GM21786 (cell line): Measurements from ENCODE around the gene ELP1.
"Not testable (repeated sequence)": the region's sequence is repeated elsewhere in the genome, so short reads cannot be mapped to it uniquely, and the experiment has no call there.

ENCODE experiments used
- ATAC-seq: cut with Tn5 transposase; IDR thresholded peaks from one replicate; pipeline ENCODE4 v1.9.1; 2021; ENCODE audit not compliant: unreplicated experiment

ELP1 gene, protein sequence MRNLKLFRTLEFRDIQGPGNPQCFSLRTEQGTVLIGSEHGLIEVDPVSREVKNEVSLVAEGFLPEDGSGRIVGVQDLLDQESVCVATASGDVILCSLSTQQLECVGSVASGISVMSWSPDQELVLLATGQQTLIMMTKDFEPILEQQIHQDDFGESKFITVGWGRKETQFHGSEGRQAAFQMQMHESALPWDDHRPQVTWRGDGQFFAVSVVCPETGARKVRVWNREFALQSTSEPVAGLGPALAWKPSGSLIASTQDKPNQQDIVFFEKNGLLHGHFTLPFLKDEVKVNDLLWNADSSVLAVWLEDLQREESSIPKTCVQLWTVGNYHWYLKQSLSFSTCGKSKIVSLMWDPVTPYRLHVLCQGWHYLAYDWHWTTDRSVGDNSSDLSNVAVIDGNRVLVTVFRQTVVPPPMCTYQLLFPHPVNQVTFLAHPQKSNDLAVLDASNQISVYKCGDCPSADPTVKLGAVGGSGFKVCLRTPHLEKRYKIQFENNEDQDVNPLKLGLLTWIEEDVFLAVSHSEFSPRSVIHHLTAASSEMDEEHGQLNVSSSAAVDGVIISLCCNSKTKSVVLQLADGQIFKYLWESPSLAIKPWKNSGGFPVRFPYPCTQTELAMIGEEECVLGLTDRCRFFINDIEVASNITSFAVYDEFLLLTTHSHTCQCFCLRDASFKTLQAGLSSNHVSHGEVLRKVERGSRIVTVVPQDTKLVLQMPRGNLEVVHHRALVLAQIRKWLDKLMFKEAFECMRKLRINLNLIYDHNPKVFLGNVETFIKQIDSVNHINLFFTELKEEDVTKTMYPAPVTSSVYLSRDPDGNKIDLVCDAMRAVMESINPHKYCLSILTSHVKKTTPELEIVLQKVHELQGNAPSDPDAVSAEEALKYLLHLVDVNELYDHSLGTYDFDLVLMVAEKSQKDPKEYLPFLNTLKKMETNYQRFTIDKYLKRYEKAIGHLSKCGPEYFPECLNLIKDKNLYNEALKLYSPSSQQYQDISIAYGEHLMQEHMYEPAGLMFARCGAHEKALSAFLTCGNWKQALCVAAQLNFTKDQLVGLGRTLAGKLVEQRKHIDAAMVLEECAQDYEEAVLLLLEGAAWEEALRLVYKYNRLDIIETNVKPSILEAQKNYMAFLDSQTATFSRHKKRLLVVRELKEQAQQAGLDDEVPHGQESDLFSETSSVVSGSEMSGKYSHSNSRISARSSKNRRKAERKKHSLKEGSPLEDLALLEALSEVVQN (N-terminal part only)

DNA sequence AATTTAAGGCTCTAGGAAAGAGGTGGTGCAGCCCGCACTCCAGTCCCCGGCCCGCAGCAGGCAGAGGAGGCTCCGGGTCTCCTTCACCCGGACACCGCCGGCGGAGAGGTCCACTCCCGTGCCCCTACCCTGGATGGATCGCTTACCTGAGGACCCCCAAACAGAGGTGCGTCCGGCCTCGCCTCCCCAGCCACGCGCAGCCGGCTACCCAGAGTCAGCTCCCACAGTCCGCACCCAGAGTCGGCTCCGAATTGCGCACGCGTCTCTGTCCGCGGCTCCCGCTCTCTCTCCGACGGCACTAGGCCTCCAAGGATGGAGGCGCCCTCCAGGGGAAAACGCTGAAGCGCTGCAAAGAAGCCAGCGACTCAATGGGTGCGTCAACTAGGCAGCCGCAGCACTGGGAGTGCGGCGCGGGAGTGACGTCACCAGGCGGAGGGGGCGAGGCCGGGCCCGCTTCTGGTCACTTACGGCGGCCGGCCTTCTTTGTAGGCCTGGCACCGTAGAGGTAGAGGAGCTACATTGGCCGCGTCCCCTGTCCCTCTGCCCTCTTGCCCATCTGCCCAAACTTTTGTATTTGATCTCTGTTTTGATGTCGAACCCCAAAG lies at the start of gene ELP1:
Gene ELP1 (minus strand): TSS at position 407 of the 605 bp plus-strand sequence. CDS start 2,978 bp downstream, outside the sequence.
- ATAC-seq, result peak; percentile 86

DNA sequence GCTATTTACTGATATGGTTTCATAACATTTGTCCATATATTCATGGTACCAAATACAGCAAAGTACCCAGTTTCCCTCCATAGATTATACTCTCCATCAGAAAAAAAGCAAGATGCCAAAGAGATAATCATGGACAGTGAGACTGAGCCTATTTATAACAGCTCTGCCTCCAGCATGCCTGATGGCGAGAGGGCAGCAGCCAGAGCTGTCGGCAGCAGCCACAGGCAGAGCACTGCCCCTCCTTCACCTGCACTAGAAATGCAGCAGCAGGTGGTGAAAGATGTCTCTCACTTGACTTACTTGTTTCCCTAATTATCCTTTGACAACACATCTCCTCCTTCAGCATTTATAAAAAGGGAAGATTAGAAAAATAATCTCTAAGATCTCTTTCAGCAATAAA lies 47.0 kb upstream of the ELP1 start:
- no peak for ATAC-seq

DNA sequence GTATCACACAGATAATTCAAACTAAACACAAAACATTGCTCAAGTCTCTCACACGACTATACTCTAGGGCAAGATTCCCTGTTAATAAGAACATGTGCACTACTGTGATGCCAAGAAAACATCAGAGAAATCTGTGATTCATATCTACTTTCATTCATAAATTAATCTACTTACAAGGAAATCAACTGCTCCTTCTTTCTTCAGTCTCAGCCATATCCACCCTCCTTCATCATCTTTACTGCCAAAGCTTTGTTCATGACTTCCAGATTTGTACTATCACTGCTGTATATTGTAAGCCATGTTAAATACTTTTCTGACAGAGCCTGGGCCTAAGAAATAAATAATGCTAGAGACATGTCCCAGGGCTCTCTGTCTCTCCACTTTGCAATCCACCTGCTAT lies 44.3 kb upstream of the ELP1 start:
- ATAC-seq, result no peak

DNA sequence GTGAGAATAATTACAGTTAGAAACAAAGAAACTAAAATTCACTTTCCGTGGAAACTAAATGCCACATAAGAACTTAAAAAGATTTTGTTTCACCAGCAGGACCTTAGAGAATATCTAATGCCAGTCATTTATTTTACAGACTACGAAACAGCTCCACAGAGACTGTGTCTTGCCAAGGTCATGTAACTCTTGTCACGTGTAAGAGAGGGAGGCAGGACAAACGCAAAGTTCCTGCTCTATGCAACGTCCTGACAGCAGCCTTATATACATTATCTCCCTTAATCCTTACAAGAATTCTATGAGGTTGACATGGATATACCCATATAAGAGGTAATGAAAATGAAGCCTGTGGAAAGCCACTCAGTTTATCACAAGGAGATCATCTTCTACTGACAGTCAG lies 40.0 kb upstream of the ELP1 start:
- no peak for ATAC-seq

DNA sequence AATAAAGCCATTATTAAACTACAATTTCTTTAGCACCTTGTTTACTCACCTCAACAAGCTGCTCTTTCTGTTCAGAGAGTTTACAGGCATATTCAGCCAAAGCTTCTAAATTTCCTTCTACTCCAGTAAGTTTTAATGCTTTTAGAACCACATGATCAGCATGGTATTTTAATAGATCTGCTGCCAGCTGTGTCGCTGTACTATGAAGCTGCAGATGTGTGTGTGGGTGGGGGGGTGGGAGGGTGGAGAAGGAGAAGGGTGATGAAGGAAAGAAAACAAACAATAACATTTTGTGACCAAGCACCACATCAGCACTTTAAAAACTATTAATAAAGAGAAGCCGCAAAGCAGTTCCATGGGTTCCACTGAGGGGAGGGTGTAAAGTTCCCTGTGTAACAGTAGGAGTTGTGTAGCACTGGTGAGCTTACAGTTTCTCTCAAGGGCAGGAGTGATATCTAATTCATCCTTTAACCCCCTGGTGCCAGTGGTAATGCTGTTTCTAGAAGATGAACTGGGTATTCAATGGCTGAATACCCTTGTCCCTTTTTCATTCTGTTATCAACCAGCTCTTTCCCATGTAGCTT lies 38.8 kb upstream of the ELP1 start:
- ATAC-seq, result no peak

DNA sequence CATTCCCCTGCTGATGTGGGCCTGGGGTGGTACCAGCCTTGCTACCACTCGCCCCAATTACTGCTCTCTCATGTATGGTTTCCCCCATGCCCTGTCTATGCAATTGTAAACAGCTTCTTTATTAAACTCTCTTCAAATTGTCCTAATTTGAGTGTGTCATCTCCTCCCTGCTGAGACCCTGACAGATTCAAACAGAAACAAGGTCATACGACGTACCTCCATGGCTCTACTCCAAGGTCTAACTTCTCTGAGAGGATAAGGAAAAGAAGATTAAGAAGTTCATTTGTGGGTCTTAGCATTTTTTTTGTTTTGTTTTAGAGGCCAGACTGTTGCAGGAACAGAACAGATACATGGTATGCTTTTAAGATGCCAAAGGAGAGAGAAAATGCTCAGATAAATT lies 38.3 kb upstream of the ELP1 start:
- no peak for ATAC-seq

DNA sequence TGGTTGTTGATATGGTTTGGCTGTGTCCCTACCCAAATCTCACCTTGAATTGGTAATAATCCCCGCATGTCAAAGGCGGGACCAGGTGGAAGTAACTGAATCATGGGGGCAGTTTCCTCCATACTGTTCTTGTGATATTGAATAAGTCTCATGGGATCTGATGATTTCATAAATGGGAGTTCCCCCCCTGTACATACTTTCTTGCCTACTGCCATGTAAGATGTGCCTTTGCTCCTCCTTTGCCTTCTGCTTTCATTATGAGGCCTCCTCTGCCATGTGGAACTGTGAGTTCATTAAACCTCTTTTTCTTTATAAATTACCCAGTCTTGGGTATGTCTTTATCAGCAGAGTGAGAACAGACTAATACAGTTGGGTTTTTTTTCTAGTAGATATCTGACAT lies 37.5 kb upstream of the ELP1 start:
- not testable (repeated sequence) for ATAC-seq

DNA sequence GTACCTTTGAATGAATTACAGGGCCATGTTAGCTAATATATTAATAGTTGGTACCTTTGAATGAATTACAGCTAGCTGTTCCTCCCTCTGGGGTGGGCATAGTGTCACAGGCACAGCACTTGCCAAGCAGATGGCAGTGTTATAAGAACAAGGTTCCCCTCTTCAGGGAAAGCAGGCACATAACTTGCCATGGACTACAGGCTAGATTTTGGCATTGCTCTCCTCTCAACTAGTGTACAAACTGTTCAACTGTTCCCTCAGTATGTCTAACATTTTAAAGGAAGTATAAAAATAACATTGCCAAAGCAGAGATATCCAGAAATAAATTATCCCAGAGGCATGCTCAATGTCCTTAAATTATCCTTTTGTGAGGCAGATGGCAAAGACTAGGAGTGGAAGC lies 34.0 kb upstream of the ELP1 start:
- no peak for ATAC-seq

DNA sequence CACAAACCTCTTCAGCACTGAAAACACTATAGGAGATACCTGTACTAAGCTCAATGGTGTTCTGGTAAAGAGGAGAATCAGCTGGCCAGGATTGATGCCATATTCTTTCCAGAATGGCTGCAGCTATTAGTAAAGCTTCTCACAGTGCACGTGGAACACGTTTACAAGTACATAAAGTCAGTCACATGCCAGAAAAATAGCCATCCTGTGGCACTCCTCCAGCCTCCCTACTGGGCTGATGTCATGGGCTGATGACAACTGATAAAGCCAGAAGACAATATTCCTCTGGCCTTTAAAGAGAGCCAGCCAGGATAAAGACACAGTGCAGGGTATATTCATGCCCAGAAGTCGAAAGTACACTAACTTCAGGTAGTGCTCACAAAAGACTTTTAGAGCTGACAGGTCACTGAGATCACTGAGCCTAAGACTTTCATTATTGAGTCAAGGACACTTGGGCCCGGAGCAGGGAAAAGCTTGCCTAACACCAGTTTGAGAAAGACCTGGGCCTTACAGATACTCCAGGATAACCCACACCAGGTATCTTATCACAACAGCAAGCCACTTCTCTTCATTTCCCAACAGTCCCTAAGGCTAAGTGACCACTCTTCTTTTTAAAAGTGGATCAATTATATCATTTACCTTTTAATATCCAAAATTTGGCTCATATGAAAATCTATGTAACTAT lies 29.7 kb upstream of the ELP1 start:
- ATAC-seq, result no peak

DNA sequence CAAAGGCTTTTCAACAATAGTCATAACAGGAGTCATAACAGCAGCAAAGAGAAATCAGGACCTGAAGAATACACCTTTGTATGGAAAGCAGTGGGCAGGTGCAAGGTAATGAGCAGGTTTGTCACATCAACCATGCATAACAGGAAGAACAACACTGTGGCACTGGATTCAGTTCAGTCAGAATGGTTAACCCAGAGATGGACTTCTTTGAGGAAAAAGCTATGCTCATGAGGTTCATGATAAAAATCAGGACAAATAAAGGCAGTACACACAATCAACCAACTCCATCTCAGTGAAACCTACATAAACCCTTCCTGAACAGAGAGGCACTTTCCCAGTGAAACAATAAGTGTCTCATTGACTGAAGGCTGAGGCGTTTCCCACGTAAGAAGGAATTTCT lies 27.2 kb upstream of the ELP1 start:
- no peak for ATAC-seq

DNA sequence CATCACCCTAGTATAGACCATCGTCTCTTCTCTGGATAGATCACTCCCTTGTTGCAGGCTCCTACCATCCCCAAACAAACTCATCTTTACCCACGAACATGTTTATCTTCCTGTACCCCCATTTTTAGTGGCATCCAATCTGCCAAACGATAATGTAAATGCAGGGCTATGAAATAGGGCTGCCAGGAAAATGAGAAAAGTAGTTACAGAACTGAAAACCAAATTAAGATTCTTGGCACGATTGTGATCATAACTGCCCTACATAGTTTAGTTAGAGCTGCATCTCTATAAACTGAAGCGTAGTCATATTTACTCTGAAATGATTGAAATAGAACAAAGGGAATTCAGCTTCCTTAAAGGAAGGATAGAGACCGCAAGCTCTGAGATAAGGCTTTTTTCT lies 26.4 kb upstream of the ELP1 start:
- ATAC-seq, result no peak

DNA sequence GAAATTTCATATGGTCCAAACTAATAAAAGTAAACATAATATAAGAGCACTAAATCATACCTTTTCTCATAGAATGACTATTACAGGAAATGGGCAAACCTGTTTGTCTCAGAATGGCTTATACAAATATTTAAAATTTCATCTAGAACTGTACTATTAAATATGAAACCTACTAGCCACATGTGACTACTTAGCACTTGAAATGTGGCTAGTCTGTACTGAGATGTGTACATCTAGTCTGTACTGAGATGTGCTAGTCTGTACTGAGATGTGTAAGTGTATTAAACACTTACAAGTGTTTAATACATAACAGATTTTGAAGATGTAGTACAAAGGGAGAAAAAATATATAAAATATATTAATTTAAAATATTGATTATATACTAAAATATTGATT lies 22.7 kb upstream of the ELP1 start:
- no peak for ATAC-seq

DNA sequence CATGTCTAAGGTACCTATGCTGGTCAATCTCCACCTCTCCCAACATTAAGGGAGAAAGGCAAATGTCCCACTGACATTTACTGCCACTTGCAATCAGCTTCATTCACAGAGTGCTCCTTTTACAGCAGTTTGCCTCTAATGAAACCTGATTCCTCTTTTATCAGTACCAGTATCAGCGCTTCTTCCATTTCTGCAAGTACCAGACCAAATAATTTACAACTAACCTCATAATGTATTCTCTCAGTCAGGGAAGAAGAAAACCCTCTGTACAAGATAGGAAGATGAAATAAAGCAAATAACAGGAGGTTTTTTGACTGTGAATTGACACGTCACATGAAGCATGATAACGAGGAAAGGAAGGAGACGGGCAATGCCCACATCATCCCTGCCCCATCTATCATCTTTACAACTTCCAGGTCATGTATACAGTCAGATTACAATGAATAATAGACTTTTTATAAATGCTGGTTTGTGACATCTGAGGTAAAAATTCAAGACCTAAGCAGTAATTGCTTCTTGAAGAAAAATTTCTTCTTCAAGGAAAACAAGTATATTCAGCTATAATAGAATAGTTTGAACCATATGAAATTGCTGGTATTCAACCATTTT lies 22.2 kb upstream of the ELP1 start:
- ATAC-seq, result no peak

DNA sequence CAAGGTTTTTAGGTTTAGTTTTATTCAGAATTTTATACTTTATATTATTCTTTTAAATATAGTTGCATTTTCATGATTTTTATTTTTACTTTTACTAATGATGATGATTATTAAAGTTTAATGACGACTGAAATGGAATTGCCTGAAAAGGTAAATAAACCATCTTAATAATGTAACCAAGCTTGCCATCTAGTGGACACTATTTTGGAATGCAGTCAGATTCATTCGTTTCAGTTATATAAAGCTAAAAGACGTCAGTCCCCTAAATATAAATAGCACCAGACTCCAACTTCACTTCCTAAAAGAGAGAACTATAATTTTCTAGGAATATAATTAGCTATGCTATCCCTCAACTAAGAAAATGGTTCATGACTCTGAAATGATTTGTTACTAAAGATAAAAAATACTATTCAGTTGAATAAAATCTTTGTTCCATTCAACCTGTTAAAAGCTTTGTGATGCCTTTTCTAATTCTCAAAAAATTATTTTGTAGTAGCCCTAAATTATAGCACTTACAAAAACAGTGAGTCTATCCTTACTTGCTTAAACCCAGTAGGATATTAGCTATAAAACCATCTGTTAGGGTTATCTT lies 20.2 kb upstream of the ELP1 start:
- ATAC-seq, result no peak

DNA sequence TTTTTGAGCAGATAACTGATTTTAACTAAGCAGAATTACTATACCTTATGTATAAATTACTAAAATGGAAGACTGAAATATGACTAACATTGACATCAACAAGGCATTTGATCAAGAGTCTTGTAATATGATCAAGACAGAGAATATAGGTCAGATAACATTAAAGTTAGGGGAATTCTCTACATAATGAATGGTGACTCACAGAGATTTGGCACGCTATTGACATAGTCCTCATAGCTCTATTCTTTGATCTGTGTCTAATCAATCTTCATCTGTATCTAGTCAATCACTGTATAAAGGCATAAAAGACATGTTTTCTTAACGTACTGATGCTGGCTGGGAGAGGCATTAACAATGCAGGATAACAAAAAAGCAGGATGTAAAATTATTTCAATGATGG lies 17.7 kb upstream of the ELP1 start:
- no peak for ATAC-seq

DNA sequence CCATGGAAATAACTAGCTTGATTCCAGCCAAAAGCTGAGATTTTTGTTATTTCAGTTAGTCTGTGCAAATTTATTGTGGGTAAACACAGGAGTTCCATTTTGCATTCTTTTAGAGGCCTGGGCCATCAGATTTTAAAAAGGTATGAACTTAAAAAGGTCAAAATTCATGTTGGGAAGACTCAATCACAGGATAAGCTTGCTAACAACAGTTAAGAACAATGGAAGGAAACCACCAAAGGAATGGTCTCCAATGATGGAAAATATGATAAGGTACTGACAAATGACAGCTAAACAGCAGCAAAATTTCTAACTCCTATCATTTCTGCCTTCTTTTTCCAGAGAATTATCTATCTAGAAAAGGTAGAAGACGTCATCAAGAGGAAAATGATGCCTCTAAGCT lies 16.2 kb upstream of the ELP1 start:
- no peak for ATAC-seq

DNA sequence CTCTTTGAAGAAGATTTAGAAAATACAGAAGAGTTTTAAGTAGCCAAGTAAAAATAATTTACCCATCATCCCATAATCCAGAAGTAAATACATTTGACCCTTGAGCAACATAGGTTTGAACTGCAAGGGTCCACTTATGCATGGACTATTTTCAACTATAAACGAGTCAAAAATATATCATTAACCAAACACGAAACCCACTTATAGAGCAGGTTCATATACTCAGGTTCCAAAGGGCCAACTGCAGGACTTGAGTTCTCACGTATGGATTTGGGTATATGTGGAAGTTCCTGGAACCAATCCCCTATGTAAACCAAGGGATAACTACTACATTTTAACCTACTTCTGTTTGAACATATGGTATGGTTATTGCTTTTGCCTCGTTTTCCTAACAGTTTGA lies 6.1 kb upstream of the ELP1 start:
- no peak for ATAC-seq

DNA sequence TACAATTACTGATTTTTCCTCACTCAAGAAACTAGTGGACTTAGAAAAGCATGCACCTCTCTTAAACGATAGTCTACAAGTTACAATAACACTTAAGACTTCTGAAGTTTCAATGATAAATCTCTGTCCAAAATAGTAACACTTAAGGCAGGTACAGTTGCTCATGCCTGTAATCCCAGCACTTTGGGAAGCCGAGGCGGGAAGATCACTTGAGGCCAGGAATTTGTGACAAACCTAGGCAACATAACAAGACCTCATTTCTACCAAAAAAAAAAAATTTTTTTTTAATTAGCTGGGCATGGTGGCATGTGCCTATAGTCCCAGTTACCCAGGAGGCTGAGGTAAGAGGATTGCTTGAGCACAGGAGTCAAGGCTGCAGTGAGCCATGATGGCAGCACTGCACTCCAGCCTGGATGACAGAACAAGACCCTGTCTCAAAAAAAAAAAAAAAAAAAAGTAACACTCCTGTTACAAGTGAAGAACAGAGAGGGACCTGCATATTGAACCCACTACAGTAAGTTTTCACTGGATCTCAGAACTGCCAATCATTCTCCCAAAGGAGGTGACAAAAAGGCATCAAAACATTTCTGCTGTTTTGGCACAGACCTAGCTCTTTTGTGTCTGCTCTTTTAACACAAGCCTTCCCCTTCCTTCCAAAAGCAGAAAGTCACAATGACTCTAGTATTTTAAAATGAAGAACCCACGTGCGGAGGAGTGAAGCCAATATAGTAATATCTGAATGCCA lies 3.8 kb upstream of the ELP1 start:
- ATAC-seq, result no peak
